Measurements from ENCODE around the gene ARHGEF12. TPM values are rescaled to one million over a fixed set of nuclear protein-coding genes. Genes with fewer than 3 reads are reported as not detected.

ARHGEF12 gene
- total and polyA plus RNA-seq, 10 of the 15 experiments (the other 5 are each of a cell fraction or from before 2014, with no cell fraction given), result 2.7 to 40.8 (median 20.9) TPM

DNA sequence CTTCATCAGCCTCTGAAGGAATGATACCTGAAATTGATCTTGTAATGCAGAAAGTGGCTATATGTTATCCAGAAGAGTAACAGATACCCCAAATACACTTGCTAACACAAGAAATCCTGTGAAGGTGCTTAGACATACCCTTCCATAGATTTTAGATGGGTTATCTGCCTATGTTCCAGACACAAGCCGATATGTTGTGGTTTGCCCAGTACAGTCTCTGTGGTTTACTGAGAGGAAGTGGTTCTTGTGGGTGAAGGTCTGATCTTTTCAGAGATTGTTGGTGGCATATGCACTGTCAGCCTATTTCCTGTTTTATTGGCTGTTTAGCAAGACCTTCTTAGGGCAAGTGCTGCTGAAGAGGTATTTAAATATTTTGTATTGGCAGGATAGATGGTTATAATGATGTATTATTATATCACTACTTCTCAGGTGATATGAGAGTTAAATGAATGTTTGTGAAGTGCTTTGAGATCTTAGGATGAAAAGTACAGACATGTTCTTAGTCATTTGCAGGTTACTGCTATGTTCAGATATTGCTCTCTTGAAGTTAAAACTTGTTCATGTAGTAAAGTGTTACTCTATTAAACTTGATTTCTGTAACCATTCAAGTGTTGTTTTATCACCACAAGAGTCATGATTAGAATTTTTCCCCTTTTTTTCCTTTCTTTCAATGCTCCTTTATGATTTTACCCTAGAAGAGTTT, 8.2 kb downstream of the ARHGEF12 start:
- SMC1A ChIA-PET (ENCODE audit: uncharacterized antibody, unreplicated experiment), result interaction anchor here (1.1 to 2.4 kb wide), 3 partner anchors 51 to 88 kb away, joined by 3 to 12 read pairs (median 3); no protein-coding TSS in a partner anchor
- POLR2A ChIA-PET, result no interaction called here
- peak; percentile 98 for FAIRE-seq
- no TSS peak for BruUV-seq (replicated peaks)
- no peaks in the 10 kb centered on the region; the same call in 2 of the 3 replicates for H3K9me3 ChIP-seq (replicated peaks; ENCODE audit: control insufficient read depth, insufficient read depth, low read length)
- H3K4me3 ChIP-seq, result peak overlapping the region; percentile 46
- peaks cover 25% of the 10 kb centered on the region for H3K4me1 ChIP-seq (ENCODE audit: control insufficient read depth, insufficient read depth, low read length)
- no peaks in the 10 kb centered on the region for H3K27me3 ChIP-seq (replicated peaks in 1 of 2; ENCODE audit: control insufficient read depth in 2 of 2, insufficient read depth in 2 of 2, low read length in 1 of 2)
- no peaks in the 10 kb centered on the region; the same call in 1 of the 2 replicates for H4K20me1 ChIP-seq (ENCODE audit: control insufficient read depth, insufficient read depth)
- in situ Hi-C loops (cut with MboI) (no loop called here), intact Hi-C loops (cut with micrococcal nuclease; ENCODE audit: unreplicated experiment) (loop anchor here (1.0 kb wide), 1 partner anchor 56 kb away; no protein-coding TSS in a partner anchor)
- peak overlapping the region; percentile 59 for H3K27ac ChIP-seq (ENCODE audit: control insufficient read depth, insufficient read depth)
- H2AFZ ChIP-seq (ENCODE audit: control insufficient read depth, low read depth, low read length), result no peak overlapping the region
- 6% methylated on average over 1 of the region's 1 CpG for WGBS (ENCODE audit: insufficient coverage, insufficient replicate concordance, low lambda C conversion rate, missing lambda C conversion rate)
- RAD21 ChIA-PET (ENCODE audit: unreplicated experiment), result no interaction called here
- CTCF ChIA-PET, result interaction anchor here (0.8 kb wide), 1 partner anchor 8 kb away, joined by 3 read pairs; no protein-coding TSS in a partner anchor
- H3K79me2 ChIP-seq (ENCODE audit: control insufficient read depth, insufficient read depth, low read length), result peaks cover 55% of the 10 kb centered on the region
- H3K36me3 ChIP-seq (ENCODE audit: control insufficient read depth in 2 of 2, insufficient read depth in 2 of 2, low read length in 1 of 2), result no peaks in the 10 kb centered on the region
- no peak overlapping the region for H3K9ac ChIP-seq (ENCODE audit: control insufficient read depth, insufficient read depth, low read length)
- peak overlapping the region; percentile 85 for H3K4me2 ChIP-seq (ENCODE audit: control insufficient read depth, insufficient read depth)
- DNase-seq (ENCODE audit: low read depth, low spot score), result peak; percentile 91
- peak; percentile 82 for ATAC-seq
- TF ChIP-seq RCOR1 (conservative IDR thresholded peaks at IDR 0.05; ENCODE audit: low read depth, low read length), result no peak
- no peak for TF ChIP-seq BRCA1 (IDR thresholded peaks at IDR 0.05; ENCODE audit: low read depth, low read length)
- TF ChIP-seq, protein P1, sequence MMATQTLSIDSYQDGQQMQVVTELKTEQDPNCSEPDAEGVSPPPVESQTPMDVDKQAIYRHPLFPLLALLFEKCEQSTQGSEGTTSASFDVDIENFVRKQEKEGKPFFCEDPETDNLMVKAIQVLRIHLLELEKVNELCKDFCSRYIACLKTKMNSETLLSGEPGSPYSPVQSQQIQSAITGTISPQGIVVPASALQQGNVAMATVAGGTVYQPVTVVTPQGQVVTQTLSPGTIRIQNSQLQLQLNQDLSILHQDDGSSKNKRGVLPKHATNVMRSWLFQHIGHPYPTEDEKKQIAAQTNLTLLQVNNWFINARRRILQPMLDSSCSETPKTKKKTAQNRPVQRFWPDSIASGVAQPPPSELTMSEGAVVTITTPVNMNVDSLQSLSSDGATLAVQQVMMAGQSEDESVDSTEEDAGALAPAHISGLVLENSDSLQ (IDR thresholded peaks at IDR 0.05), result peak; percentile 39; the same call in 1 of the 2 replicates
- peak; percentile 38; the same call in 1 of the 2 replicates for TF ChIP-seq JUNB (IDR thresholded peaks at IDR 0.05)
- TF ChIP-seq FOXM1 (IDR thresholded peaks at IDR 0.05; ENCODE audit: low read depth, low read length), result peak; percentile 52; the same call in 1 of the 2 replicates
- TF ChIP-seq EGR1 (IDR thresholded peaks at IDR 0.05; ENCODE audit: borderline replicate concordance in 1 of 2, low read depth in 2 of 2, low read length in 2 of 2), result no peak
- TF ChIP-seq CHD2 (IDR thresholded peaks at IDR 0.05; ENCODE audit: borderline replicate concordance, low read depth, low read length), result 0 out of 2 replicates have a peak, but pooled peaks have one; percentile 39
- peak; percentile 46; the same call in 1 of the 2 replicates for TF ChIP-seq TBL1XR1 (IDR thresholded peaks at IDR 0.05; ENCODE audit: low read depth, low read length)
- peak; percentile 80 for TF ChIP-seq PAX5 (IDR thresholded peaks at IDR 0.05; ENCODE audit: borderline replicate concordance, low read depth, low read length)
- no peak for TF ChIP-seq SUPT20H (IDR thresholded peaks at IDR 0.05; ENCODE audit: borderline replicate concordance, control insufficient read depth, low read depth, low read length)
- peak; percentile 92 for TF ChIP-seq NFIC (IDR thresholded peaks at IDR 0.05; ENCODE audit: low read depth, low read length)
- TF ChIP-seq ATF7 (IDR thresholded peaks at IDR 0.05; ENCODE audit: low read depth), result peak; percentile 58; the same call in 1 of the 2 replicates
- TF ChIP-seq, protein P2, sequence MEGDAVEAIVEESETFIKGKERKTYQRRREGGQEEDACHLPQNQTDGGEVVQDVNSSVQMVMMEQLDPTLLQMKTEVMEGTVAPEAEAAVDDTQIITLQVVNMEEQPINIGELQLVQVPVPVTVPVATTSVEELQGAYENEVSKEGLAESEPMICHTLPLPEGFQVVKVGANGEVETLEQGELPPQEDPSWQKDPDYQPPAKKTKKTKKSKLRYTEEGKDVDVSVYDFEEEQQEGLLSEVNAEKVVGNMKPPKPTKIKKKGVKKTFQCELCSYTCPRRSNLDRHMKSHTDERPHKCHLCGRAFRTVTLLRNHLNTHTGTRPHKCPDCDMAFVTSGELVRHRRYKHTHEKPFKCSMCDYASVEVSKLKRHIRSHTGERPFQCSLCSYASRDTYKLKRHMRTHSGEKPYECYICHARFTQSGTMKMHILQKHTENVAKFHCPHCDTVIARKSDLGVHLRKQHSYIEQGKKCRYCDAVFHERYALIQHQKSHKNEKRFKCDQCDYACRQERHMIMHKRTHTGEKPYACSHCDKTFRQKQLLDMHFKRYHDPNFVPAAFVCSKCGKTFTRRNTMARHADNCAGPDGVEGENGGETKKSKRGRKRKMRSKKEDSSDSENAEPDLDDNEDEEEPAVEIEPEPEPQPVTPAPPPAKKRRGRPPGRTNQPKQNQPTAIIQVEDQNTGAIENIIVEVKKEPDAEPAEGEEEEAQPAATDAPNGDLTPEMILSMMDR (IDR thresholded peaks at IDR 0.05 in 2 of 3, conservative IDR thresholded peaks at IDR 0.05 in 1 of 3; ENCODE audit: control insufficient read depth in 2 of 3, extremely low read depth in 1 of 3, insufficient read depth in 1 of 3, low read depth in 3 of 3, low read length in 3 of 3), result no peak
- no peak for TF ChIP-seq SREBF2 (IDR thresholded peaks at IDR 0.05; ENCODE audit: low read length)
- TF ChIP-seq, protein P3, sequence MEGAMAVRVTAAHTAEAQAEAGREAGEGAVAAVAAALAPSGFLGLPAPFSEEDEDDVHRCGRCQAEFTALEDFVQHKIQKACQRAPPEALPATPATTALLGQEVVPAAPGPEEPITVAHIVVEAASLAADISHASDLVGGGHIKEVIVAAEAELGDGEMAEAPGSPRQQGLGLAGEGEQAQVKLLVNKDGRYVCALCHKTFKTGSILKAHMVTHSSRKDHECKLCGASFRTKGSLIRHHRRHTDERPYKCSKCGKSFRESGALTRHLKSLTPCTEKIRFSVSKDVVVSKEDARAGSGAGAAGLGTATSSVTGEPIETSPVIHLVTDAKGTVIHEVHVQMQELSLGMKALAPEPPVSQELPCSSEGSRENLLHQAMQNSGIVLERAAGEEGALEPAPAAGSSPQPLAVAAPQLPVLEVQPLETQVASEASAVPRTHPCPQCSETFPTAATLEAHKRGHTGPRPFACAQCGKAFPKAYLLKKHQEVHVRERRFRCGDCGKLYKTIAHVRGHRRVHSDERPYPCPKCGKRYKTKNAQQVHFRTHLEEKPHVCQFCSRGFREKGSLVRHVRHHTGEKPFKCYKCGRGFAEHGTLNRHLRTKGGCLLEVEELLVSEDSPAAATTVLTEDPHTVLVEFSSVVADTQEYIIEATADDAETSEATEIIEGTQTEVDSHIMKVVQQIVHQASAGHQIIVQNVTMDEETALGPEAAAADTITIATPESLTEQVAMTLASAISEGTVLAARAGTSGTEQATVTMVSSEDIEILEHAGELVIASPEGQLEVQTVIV (IDR thresholded peaks at IDR 0.05; ENCODE audit: borderline replicate concordance, partially characterized antibody), result no peak
- TF ChIP-seq ZNF622 (IDR thresholded peaks at IDR 0.05), result no peak
- TF ChIP-seq NFXL1 (IDR thresholded peaks at IDR 0.05; ENCODE audit: borderline replicate concordance), result no peak
- no peak for TF ChIP-seq HDAC2 (IDR thresholded peaks at IDR 0.05)
- TF ChIP-seq PAX8 (IDR thresholded peaks at IDR 0.05), result no peak
